Gastroesophageal sphincter (tissue), 3 donors: ENCODE measurements around the gene SBNO1.
"Not testable (repeated sequence)": the region's sequence is repeated elsewhere in the genome, so short reads cannot be mapped to it uniquely, and the experiment has no call there.

Source experiments
- CTCF ChIP-seq, 4 experiments: fragments of 200-600 bp in 2 of 4; fragments of 450-650 bp in 2 of 4; sonication (generic) in 1 of 4; IDR thresholded peaks; one replicate each; pipeline ENCODE4 v1.5.1; 2017 to 2019; ENCODE audit warnings: antibody characterized with exemption in 4 of 4, mild to moderate bottlenecking in 2 of 4, moderate library complexity in 2 of 4
- EP300 ChIP-seq: sonication (generic); formaldehyde crosslinking; IDR thresholded peaks from one replicate; pipeline ENCODE4 v1.6.1; 2017; ENCODE audit warnings: antibody characterized with exemption, mild to moderate bottlenecking
- POLR2A ChIP-seq, 2 donors: fragments of 450-650 bp; IDR thresholded peaks; one replicate each; pipeline ENCODE4 v1.6.1; 2017; ENCODE audit warnings: antibody characterized with exemption in 2 of 2, mild to moderate bottlenecking in 2 of 2, moderate library complexity in 1 of 2
- POLR2AphosphoS5 ChIP-seq: sonication (generic); formaldehyde crosslinking; IDR thresholded peaks from one replicate; pipeline ENCODE4 v1.6.1; 2017; ENCODE audit warnings: antibody characterized with exemption

- not testable (repeated sequence) for TF ChIP-seq POLR2AphosphoS5; POLR2A (IDR thresholded peaks at IDR 0.05); CTCF (IDR thresholded peaks at IDR 0.05); EP300
These were observed 7.2 kb upstream of the SBNO1 start for GRCh38 chr12:123371667-123372368.
